MM.1S (cell line): ENCODE measurements around the gene CEACAM16.

Source experiments
- EZH2 ChIP-seq: fragments of 300-600 bp; sonication (generic); optimal IDR thresholded peaks from 2 replicates; pipeline ENCODE3; 2017; ENCODE audit warnings: low read depth, mild to moderate bottlenecking, antibody characterized with exemption, low read length, mixed read lengths
- TF ChIP-seq, protein P1 (sequence below): fragments of 300-600 bp; sonication (generic); IDR thresholded peaks from 2 replicates; pipeline ENCODE4 v1.5.1; 2016; ENCODE audit warnings: antibody characterized with exemption, low read length, mixed read lengths

DNA sequence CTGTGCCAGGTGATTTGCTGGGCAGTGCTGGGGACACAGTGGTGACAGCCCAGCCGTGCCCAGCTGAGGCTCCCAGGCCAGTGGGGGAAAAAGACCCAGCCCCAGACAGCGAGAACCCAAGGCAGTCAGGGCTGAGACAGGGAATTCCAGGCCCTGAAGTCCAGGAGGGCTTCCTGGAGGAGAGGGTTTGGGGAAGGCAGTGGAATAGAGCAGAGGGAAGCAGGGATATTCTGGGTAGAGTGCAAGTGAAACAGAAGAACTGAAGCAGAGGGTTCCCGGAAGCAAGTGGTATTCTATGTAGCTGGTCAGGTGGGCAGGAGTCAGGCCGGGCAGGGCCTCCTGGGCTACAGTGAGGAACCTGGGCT is 1.3 kb upstream of the CEACAM16 start:
- TF ChIP-seq, protein P1, sequence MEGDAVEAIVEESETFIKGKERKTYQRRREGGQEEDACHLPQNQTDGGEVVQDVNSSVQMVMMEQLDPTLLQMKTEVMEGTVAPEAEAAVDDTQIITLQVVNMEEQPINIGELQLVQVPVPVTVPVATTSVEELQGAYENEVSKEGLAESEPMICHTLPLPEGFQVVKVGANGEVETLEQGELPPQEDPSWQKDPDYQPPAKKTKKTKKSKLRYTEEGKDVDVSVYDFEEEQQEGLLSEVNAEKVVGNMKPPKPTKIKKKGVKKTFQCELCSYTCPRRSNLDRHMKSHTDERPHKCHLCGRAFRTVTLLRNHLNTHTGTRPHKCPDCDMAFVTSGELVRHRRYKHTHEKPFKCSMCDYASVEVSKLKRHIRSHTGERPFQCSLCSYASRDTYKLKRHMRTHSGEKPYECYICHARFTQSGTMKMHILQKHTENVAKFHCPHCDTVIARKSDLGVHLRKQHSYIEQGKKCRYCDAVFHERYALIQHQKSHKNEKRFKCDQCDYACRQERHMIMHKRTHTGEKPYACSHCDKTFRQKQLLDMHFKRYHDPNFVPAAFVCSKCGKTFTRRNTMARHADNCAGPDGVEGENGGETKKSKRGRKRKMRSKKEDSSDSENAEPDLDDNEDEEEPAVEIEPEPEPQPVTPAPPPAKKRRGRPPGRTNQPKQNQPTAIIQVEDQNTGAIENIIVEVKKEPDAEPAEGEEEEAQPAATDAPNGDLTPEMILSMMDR = no peak
- no peak for TF ChIP-seq EZH2
